HL-60 (cell line): Measurements from ENCODE around the gene SPINK1.

Experiments used
- DNase-seq, 2 experiments: peaks; one replicate each; pipeline ENCODE4 v3.0.0-alpha.2; 2010 to 2020; ENCODE audit warnings: low read depth in 1 of 2, low spot score in 1 of 2
- H3K27ac ChIP-seq: fragments of 250-450 bp; sonication (Bioruptor Pico); replicated peaks from 2 replicates; pipeline ENCODE4 v1.5.1; 2020; ENCODE audit warnings: mild to moderate bottlenecking, moderate library complexity
- H3K27me3 ChIP-seq: fragments of 250-450 bp; sonication (Bioruptor Pico); 2 replicates; pipeline ENCODE4 v1.5.1; 2021; ENCODE audit warnings: mild to moderate bottlenecking, moderate library complexity; ENCODE audit not compliant: insufficient read depth, poor library complexity, severe bottlenecking
- H3K4me3 ChIP-seq: replicated peaks from 2 replicates; pipeline ENCODE4 v1.5.1; 2011; ENCODE audit warnings: mild to moderate bottlenecking, control low read depth, low read length; ENCODE audit not compliant: insufficient read depth
- GABPA ChIP-seq: IDR thresholded peaks from 2 replicates; pipeline ENCODE4 v1.6.1; 2012; ENCODE audit warnings: low read depth
- POLR2AphosphoS5 ChIP-seq: IDR thresholded peaks from 2 replicates; pipeline ENCODE4 v1.6.1; 2012; ENCODE audit warnings: low read depth
- SPI1 ChIP-seq: IDR thresholded peaks from 2 replicates; pipeline ENCODE4 v1.6.1; 2012; ENCODE audit warnings: low read depth, mild to moderate bottlenecking, borderline replicate concordance
- TF ChIP-seq, protein P1 (sequence below): IDR thresholded peaks from 2 replicates; pipeline ENCODE4 v1.6.1; 2012; ENCODE audit warnings: low read depth; ENCODE audit not compliant: insufficient replicate concordance
- TF ChIP-seq, protein P2 (sequence below): IDR thresholded peaks from one replicate; pipeline ENCODE4 v1.5.1; 2011; ENCODE audit warnings: low read length, control low read depth, inconsistent platforms; ENCODE audit not compliant: insufficient read depth

SPINK1 gene

DNA sequence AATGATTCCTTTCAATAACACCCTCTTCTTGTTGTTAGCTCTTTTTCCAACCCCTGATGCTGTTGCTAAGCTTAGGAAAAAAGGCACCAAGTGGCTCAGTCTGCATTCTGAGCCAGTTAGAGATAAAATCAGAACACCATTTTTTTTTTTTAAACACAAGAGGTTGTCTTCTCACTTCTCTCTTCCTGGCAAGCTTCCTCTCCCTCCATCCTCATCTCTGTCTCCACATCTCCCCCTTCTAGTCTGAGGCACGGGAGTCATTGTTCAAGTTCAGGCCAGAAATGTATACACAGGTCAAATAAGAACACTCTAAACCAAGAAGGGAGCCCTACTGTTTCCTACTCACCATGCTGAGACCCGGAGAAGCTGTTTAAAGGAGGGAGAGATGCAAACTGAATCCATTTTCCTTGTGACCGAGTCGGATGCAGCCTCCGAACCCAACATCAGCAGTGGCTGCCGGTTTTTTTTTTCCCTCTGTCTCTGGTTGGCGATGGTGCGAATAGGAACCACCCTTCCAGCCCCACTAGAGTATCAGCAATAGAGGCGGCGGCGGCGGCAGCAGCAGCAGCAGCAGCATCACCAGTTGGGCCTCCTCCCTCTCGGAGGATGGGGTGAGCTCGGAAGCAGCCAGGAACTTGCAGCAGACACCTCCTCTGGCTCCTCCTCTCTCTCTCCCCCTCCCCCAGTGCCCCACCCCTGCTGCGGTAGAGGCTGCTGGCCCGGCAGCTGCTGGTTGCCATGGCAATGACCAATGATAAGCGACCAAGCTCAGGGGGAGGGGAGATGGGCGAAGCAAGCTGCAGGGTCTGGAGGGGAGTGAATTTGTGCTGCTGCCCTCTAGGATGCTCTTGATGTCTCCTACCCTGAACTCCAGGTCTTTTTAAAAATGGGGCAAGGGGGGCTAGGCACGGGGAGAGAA, 49.1 kb downstream of the SPINK1 start, which contains the start of gene JAKMIP2:
TSS of gene JAKMIP2 (minus strand) at position 619 of the 919 bp plus-strand sequence. CDS start 110,922 bp downstream, outside the sequence.
- TF ChIP-seq, protein P1, sequence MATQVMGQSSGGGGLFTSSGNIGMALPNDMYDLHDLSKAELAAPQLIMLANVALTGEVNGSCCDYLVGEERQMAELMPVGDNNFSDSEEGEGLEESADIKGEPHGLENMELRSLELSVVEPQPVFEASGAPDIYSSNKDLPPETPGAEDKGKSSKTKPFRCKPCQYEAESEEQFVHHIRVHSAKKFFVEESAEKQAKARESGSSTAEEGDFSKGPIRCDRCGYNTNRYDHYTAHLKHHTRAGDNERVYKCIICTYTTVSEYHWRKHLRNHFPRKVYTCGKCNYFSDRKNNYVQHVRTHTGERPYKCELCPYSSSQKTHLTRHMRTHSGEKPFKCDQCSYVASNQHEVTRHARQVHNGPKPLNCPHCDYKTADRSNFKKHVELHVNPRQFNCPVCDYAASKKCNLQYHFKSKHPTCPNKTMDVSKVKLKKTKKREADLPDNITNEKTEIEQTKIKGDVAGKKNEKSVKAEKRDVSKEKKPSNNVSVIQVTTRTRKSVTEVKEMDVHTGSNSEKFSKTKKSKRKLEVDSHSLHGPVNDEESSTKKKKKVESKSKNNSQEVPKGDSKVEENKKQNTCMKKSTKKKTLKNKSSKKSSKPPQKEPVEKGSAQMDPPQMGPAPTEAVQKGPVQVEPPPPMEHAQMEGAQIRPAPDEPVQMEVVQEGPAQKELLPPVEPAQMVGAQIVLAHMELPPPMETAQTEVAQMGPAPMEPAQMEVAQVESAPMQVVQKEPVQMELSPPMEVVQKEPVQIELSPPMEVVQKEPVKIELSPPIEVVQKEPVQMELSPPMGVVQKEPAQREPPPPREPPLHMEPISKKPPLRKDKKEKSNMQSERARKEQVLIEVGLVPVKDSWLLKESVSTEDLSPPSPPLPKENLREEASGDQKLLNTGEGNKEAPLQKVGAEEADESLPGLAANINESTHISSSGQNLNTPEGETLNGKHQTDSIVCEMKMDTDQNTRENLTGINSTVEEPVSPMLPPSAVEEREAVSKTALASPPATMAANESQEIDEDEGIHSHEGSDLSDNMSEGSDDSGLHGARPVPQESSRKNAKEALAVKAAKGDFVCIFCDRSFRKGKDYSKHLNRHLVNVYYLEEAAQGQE, result no peak
- no peak for TF ChIP-seq POLR2AphosphoS5
- no peak for TF ChIP-seq GABPA
- no peak for TF ChIP-seq SPI1
- TF ChIP-seq, protein P2, sequence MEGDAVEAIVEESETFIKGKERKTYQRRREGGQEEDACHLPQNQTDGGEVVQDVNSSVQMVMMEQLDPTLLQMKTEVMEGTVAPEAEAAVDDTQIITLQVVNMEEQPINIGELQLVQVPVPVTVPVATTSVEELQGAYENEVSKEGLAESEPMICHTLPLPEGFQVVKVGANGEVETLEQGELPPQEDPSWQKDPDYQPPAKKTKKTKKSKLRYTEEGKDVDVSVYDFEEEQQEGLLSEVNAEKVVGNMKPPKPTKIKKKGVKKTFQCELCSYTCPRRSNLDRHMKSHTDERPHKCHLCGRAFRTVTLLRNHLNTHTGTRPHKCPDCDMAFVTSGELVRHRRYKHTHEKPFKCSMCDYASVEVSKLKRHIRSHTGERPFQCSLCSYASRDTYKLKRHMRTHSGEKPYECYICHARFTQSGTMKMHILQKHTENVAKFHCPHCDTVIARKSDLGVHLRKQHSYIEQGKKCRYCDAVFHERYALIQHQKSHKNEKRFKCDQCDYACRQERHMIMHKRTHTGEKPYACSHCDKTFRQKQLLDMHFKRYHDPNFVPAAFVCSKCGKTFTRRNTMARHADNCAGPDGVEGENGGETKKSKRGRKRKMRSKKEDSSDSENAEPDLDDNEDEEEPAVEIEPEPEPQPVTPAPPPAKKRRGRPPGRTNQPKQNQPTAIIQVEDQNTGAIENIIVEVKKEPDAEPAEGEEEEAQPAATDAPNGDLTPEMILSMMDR, result no peak
- no peak within 1 kb of the TSS for H3K27ac ChIP-seq
- H3K4me3 ChIP-seq, result no peak within 1 kb of the TSS
- H3K27me3 ChIP-seq, result peaks cover 24% of the 10 kb centered on the region
- DNase-seq, result peak; percentile 8 to 10

DNA sequence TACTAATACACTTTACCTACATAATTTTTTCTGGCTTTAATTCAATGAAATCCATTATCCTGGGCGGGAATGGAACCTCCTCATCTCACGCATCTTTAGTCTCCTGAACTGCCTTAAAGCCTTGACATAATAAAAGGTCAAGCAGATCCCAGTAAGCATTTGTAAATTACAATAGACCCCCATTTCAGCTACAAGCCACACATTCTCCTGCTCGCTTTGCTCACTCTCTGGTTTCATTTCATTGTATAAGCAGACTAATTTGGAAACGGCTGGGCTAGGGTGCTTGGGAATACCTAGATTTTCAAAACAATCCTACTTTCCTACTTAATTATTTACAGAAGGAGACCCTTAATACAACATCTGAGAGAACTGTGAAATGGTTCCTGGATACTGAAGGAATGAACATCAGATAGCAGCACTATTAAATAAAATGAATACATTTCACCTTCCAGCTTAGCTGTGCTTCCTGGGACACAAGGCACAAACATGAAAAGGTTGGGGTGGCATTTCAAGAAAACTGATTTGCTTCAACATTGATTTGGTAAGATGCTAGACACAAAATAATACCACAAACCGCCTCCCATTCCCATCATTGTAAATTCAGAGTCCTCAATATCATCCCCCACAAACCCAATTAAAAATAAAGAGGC, 50.4 kb downstream of the SPINK1 start:
- H3K27me3 ChIP-seq, result peaks cover 24% of the 10 kb centered on the region
- DNase-seq, result no peak
- no peak for TF ChIP-seq POLR2AphosphoS5
- TF ChIP-seq, protein P1, result no peak
- TF ChIP-seq GABPA, result no peak
- TF ChIP-seq, protein P2, result no peak
- no peak for TF ChIP-seq SPI1
- H3K4me3 ChIP-seq, result no peak overlapping the region
- no peak overlapping the region for H3K27ac ChIP-seq

DNA sequence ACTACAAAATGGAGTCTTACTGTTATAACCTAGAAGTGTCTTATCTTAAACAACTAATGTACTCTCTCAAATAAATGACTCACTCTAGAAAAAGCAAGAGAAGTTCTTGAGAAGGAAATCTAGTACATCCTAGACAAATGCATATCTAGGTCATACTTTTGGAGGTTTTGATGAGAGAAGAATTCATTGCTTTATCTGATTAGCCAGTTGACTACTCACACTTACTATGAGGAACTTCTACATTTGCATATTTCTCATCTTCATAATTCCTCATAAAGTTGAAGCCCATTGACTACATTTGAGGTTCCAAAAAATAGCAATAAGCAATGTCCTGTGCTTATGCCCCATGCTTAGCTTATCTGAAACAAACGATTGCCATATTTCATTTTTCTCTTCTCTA, 51.8 kb downstream of the SPINK1 start:
- Histone ChIP-seq H3K27ac (no peak overlapping the region), H3K4me3 (no peak overlapping the region), H3K27me3 (peaks cover 24% of the 10 kb centered on the region)
- TF ChIP-seq, protein P2, result no peak
- TF ChIP-seq GABPA, result no peak
- no peak for TF ChIP-seq SPI1
- TF ChIP-seq, protein P1, result no peak
- no peak for TF ChIP-seq POLR2AphosphoS5
- no peak for DNase-seq
